Peyer's patch (tissue), 4 donors: ENCODE measurements around the gene NEK2. TPM values are rescaled to one million over a fixed set of nuclear protein-coding genes. Genes with fewer than 3 reads are reported as not detected.
"Not testable (repeated sequence)": the region's sequence is repeated elsewhere in the genome, so short reads cannot be mapped to it uniquely, and the experiment has no call there.

Source experiments
- DNase-seq, 3 donors: peaks; one replicate each; pipeline ENCODE4 v3.0.0-alpha.2; 2017 to 2019
- H3K27ac ChIP-seq, 4 donors: fragments of 200-600 bp; sonication (generic); one replicate each; pipeline ENCODE4 v1.5.1; 2016 to 2019
- H3K27me3 ChIP-seq, 2 donors: fragments of 200-600 bp; sonication (generic); one replicate each; pipeline ENCODE4 v1.5.1; 2019
- H3K36me3 ChIP-seq, 3 donors: fragments of 200-600 bp; sonication (generic); one replicate each; pipeline ENCODE4 v1.5.1; 2016 to 2019
- H3K4me1 ChIP-seq, 4 donors: fragments of 200-600 bp; sonication (generic); one replicate each; pipeline ENCODE4 v1.5.1; 2016 to 2019
- H3K4me3 ChIP-seq, 4 donors: fragments of 200-600 bp; sonication (generic); 1 replicate in 3 of 4; 2 replicates in 1 of 4; pipeline ENCODE4 v1.5.1; 2016 to 2019; ENCODE audit warnings: mild to moderate bottlenecking in 1 of 4
- H3K9me3 ChIP-seq, 4 donors: fragments of 200-600 bp; sonication (generic); one replicate each; pipeline ENCODE4 v1.5.1; 2016 to 2019; ENCODE audit warnings: mild to moderate bottlenecking in 1 of 4
- POLR2A ChIP-seq, 2 donors: fragments of 450-650 bp; IDR thresholded peaks; one replicate each; pipeline ENCODE4 v1.5.1; 2017; ENCODE audit warnings: antibody characterized with exemption in 2 of 2, mild to moderate bottlenecking in 2 of 2, moderate library complexity in 2 of 2
- total RNA-seq, 4 donors: library from RNA; depleted of rRNA; stranded (reverse); fragments of >200 nt; gene quantifications; one replicate each; pipeline ENCODE4 v1.1.0, GENCODE V29; 2016
- TF ChIP-seq, protein P1 (sequence below), 6 experiments: fragments of 450-650 bp in 4 of 6; fragments of 200-600 bp in 2 of 6; sonication (generic) in 1 of 6; IDR thresholded peaks; one replicate each; pipeline ENCODE4 v1.5.1; 2017 to 2019; ENCODE audit warnings: antibody characterized with exemption in 6 of 6, mild to moderate bottlenecking in 3 of 6, moderate library complexity in 1 of 6

NEK2 gene
- total RNA-seq, 4 donors from 2014 or later: 1.7 to 14.9 (median 5.8) TPM

DNA sequence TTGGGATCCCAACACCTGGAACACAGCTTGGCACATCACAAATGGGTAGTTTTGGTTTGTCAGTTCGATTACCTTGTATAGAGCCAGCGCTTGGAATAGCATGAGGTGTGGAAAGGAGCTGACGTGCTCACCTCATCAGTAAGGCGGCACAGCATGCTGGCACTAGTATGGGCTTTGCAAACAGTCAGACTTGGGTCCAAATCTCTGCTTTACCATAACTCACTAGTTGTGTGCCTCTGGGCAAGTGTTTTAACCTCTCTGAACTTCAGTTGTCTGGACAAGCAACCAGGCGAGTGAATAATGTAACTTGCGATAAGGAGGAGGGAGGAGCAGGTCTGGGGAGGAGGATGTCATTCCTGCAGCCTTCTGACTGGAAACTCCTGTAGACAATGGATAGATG lies 26.3 kb upstream of the NEK2 start:
- Histone ChIP-seq H3K27me3 (no peaks in the 10 kb centered on the region), H3K4me1 (peaks cover 0 to 10% (median 0%) of the 10 kb centered on the region in 4 donors), H3K4me3 (no peak overlapping the region), H3K27ac (no peak overlapping the region), H3K9me3 (no peaks in the 10 kb centered on the region), H3K36me3 (no peaks in the 10 kb centered on the region)
- DNase-seq: no peak
- no peak for TF ChIP-seq POLR2A (IDR thresholded peaks at IDR 0.05)
- TF ChIP-seq, protein P1, sequence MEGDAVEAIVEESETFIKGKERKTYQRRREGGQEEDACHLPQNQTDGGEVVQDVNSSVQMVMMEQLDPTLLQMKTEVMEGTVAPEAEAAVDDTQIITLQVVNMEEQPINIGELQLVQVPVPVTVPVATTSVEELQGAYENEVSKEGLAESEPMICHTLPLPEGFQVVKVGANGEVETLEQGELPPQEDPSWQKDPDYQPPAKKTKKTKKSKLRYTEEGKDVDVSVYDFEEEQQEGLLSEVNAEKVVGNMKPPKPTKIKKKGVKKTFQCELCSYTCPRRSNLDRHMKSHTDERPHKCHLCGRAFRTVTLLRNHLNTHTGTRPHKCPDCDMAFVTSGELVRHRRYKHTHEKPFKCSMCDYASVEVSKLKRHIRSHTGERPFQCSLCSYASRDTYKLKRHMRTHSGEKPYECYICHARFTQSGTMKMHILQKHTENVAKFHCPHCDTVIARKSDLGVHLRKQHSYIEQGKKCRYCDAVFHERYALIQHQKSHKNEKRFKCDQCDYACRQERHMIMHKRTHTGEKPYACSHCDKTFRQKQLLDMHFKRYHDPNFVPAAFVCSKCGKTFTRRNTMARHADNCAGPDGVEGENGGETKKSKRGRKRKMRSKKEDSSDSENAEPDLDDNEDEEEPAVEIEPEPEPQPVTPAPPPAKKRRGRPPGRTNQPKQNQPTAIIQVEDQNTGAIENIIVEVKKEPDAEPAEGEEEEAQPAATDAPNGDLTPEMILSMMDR (IDR thresholded peaks at IDR 0.05): no peak

- TF ChIP-seq POLR2A (IDR thresholded peaks at IDR 0.05): no peak
- TF ChIP-seq, protein P1 (IDR thresholded peaks at IDR 0.05): no peak
- no peaks in the 10 kb centered on the region for H3K9me3 ChIP-seq
- no peak overlapping the region for H3K27ac ChIP-seq
- H3K4me3 ChIP-seq: peak overlapping the region in 1 of 4 donors; percentile 35
- peaks cover 0 to 14% (median 0%) of the 10 kb centered on the region in 4 donors for H3K4me1 ChIP-seq
- H3K36me3 ChIP-seq: no peaks in the 10 kb centered on the region
- DNase-seq: no peak
- no peaks in the 10 kb centered on the region for H3K27me3 ChIP-seq
Measured at GRCh38 chr1:211699059-211699458, 23.6 kb upstream of the NEK2 start.

- Histone ChIP-seq H3K9me3 (no peaks in the 10 kb centered on the region), H3K4me1 (peaks cover 0 to 14% (median 0%) of the 10 kb centered on the region in 4 donors), H3K4me3 (peak overlapping the region in 3 of 4 donors; percentile 16 to 35 (median 28)), H3K27me3 (no peaks in the 10 kb centered on the region), H3K27ac (peak overlapping the region in 1 of 4 donors; percentile 57), H3K36me3 (no peaks in the 10 kb centered on the region)
- TF ChIP-seq, protein P1 (IDR thresholded peaks at IDR 0.05): peak; percentile 68 to 95 (median 93)
- TF ChIP-seq POLR2A (IDR thresholded peaks at IDR 0.05): no peak
- DNase-seq: peak; percentile 85 to 91 (median 88)
Measured at GRCh38 chr1:211698161-211699026, 23.0 kb upstream of the NEK2 start.

- peak in 2 of 3 donors; percentile 80 to 83 for DNase-seq
- TF ChIP-seq, protein P1 (IDR thresholded peaks at IDR 0.05): no peak
- TF ChIP-seq POLR2A (IDR thresholded peaks at IDR 0.05): no peak
- no peak overlapping the region for H3K4me3 ChIP-seq
- peak overlapping the region in 1 of 4 donors; percentile 57 for H3K27ac ChIP-seq
- no peaks in the 10 kb centered on the region for H3K36me3 ChIP-seq
- H3K9me3 ChIP-seq: no peaks in the 10 kb centered on the region
- no peaks in the 10 kb centered on the region for H3K27me3 ChIP-seq
- peaks cover 0 to 14% (median 0%) of the 10 kb centered on the region in 4 donors for H3K4me1 ChIP-seq
Measured at GRCh38 chr1:211697356-211697755, 21.9 kb upstream of the NEK2 start.

DNA sequence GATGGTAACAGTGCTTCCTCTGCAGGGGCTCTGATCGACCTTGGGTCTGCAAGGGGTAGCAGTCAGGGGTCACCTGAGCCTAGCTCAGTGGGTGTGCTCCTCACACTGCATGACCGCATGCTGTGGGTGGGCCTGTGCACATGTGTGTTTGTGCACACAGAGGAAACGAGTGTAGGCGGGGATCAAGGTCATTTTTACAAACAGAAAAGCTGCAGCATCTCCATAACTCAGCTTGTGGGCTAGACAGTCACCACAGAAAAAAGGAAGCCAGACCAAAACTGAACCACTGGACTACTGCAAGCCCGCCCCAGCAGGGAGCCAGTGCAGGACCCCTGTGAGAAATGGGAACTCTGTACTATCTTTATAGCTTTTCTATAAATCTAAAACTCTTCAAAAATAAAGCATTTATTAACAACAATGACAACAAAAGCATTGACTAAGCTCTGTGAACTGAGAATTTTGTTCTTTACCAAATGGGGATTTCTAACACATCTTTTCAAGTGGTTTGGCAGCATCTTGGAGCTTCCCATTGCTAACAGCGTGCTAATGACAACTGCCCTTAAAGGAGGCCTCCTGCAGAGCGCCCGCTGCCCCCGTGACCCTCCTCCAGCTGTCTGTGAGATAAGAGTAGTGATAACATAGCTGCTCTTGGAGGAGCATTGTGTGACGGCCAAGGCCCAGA lies 19.9 kb upstream of the NEK2 start:
- Histone ChIP-seq H3K36me3 (no peaks in the 10 kb centered on the region), H3K9me3 (no peaks in the 10 kb centered on the region), H3K4me1 (peaks cover 0 to 14% (median 0%) of the 10 kb centered on the region in 4 donors), H3K27ac (peak overlapping the region in 1 of 4 donors; percentile 45), H3K4me3 (no peak overlapping the region), H3K27me3 (no peaks in the 10 kb centered on the region)
- DNase-seq: peak in 2 of 3 donors; percentile 56 to 59
- no peak for TF ChIP-seq POLR2A (IDR thresholded peaks at IDR 0.05)
- TF ChIP-seq, protein P1 (IDR thresholded peaks at IDR 0.05): no peak

DNA sequence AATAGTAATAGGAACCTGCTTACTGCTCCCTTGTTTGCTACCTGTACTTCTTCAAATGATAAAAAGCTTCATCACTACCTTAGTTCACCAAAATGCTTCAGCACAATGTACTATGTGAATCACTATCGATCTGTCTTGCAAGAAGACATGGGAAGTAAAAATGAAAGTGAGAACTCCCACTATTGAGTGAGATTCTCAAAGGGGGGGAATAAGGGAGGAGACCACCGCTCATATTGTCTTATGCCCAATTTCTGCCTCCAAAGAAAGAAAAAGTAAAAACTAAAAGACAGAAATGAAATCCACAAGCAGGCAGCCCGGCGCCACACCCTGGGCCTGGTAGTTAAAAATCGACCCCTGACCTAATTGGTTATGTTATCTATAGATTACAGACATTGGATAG lies 18.5 kb upstream of the NEK2 start:
- H3K4me3 ChIP-seq, DNase-seq, H3K36me3 ChIP-seq, H3K9me3 ChIP-seq, H3K27ac ChIP-seq, H3K27me3 ChIP-seq: not testable (repeated sequence)
- peaks cover 0 to 14% (median 0%) of the 10 kb centered on the region in 4 donors for H3K4me1 ChIP-seq
